ENCODE measurements around the gene PLD4.
A peak's percentile ranks its signal among the peaks of the same experiment; 100 is the strongest.

Gene PLD4

DNA sequence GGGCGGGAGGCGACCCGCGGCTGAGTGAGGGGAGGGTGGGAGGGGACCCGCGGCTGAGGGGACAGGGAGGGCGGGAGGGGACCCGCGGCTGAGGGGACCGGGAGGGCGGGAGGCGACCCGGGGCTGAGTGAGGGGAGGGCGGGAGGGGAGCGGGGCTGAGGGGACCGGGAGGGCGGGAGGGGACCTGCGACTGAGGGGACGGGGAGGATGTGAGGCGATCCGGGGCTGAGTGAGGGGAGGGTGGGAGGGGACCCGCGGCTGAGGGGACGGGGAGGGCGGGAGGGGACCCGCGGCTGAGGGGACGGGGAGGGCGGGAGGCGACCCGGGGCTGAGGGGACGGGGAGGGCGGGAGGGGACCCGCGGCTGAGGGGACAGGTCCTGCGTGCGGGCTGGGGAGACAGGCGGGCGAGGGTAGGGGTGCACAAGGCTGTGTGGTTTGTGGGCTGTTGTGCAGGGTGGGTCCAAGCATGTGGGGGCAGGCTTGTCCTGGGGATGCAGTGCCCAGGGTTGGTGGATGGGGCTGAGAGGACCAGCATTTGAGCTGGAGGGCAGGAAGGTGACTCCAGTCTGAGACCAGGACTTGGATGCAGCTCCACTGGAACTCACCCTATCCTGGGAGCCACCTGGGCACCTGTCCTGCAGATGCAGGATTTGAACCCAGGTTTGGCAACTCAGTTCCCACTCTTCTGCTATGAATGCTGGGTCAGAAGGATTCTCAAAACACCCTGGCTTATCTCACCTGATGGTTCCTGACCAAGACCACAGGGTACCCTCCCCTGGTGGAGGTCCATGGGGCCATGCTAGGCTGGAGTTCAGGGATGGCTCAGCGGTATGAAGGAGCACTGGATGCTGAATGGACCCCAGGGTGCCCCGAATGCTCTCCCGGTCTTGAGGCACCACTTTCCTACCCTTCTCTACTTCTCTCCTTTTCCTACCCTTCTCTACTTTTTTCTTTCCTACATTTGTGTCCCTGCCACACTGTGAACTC is 9.4 kb downstream of the PLD4 start:
- TF ChIP-seq, protein P1, sequence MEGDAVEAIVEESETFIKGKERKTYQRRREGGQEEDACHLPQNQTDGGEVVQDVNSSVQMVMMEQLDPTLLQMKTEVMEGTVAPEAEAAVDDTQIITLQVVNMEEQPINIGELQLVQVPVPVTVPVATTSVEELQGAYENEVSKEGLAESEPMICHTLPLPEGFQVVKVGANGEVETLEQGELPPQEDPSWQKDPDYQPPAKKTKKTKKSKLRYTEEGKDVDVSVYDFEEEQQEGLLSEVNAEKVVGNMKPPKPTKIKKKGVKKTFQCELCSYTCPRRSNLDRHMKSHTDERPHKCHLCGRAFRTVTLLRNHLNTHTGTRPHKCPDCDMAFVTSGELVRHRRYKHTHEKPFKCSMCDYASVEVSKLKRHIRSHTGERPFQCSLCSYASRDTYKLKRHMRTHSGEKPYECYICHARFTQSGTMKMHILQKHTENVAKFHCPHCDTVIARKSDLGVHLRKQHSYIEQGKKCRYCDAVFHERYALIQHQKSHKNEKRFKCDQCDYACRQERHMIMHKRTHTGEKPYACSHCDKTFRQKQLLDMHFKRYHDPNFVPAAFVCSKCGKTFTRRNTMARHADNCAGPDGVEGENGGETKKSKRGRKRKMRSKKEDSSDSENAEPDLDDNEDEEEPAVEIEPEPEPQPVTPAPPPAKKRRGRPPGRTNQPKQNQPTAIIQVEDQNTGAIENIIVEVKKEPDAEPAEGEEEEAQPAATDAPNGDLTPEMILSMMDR (IDR thresholded peaks at IDR 0.05; ENCODE audit: unreplicated experiment in 3 of 3) = no peak
- peak overlapping the region; percentile 74 to 83 (median 82) for H3K4me3 Mint-ChIP-seq
- no peaks in the 10 kb centered on the region for H3K36me3 Mint-ChIP-seq (ENCODE audit: low read depth)
- peaks cover 53% of the 10 kb centered on the region for H3K27me3 Mint-ChIP-seq (ENCODE audit: low read depth)
- H3K4me1 Mint-ChIP-seq = peaks cover 7% of the 10 kb centered on the region
- H3K9me3 Mint-ChIP-seq = no peaks in the 10 kb centered on the region
- peak overlapping the region; percentile 31 to 65 (median 59) for H3K27ac Mint-ChIP-seq

GRCh38 chr14:104935026-104935650 is 10.5 kb downstream of the PLD4 start:
- H3K27ac Mint-ChIP-seq = peak overlapping the region in 1 of 3 experiments; percentile 31
- peak overlapping the region; percentile 74 to 83 (median 82) for H3K4me3 Mint-ChIP-seq
- H3K4me1 Mint-ChIP-seq = peaks cover 7% of the 10 kb centered on the region
- no peaks in the 10 kb centered on the region for H3K36me3 Mint-ChIP-seq (ENCODE audit: low read depth)
- TF ChIP-seq, protein P1 (IDR thresholded peaks at IDR 0.05; ENCODE audit: unreplicated experiment in 3 of 3) = no peak
- no peaks in the 10 kb centered on the region for H3K9me3 Mint-ChIP-seq
- H3K27me3 Mint-ChIP-seq (ENCODE audit: low read depth) = peaks cover 59% of the 10 kb centered on the region

GRCh38 chr14:104935955-104936354 is 11.3 kb downstream of the PLD4 start:
- no peaks in the 10 kb centered on the region for H3K36me3 Mint-ChIP-seq (ENCODE audit: low read depth)
- TF ChIP-seq, protein P1 (IDR thresholded peaks at IDR 0.05; ENCODE audit: unreplicated experiment in 3 of 3) = no peak
- H3K4me1 Mint-ChIP-seq = peaks cover 7% of the 10 kb centered on the region
- peaks cover 60% of the 10 kb centered on the region for H3K27me3 Mint-ChIP-seq (ENCODE audit: low read depth)
- H3K4me3 Mint-ChIP-seq = peak overlapping the region in 1 of 3 experiments; percentile 54
- no peak overlapping the region for H3K27ac Mint-ChIP-seq
- H3K9me3 Mint-ChIP-seq = no peaks in the 10 kb centered on the region

- H3K9me3 Mint-ChIP-seq = no peaks in the 10 kb centered on the region
- TF ChIP-seq, protein P1 (IDR thresholded peaks at IDR 0.05; ENCODE audit: unreplicated experiment in 3 of 3) = no peak
Observed at GRCh38 chr14:104936361-104937155, 11.9 kb downstream of the PLD4 start.

GRCh38 chr14:104937161-104937560 is 12.5 kb downstream of the PLD4 start:
- TF ChIP-seq, protein P1 (IDR thresholded peaks at IDR 0.05; ENCODE audit: unreplicated experiment in 3 of 3) = no peak
- Mint-ChIP-seq H3K36me3 (ENCODE audit: low read depth) (no peaks in the 10 kb centered on the region), H3K9me3 (no peaks in the 10 kb centered on the region), H3K4me1 (peaks cover 7% of the 10 kb centered on the region), H3K27ac (no peak overlapping the region), H3K4me3 (no peak overlapping the region), H3K27me3 (ENCODE audit: low read depth) (peaks cover 51% of the 10 kb centered on the region)

More at GRCh38 chr14:104936361-104937155, 11.9 kb downstream of the PLD4 start:
- H3K27ac Mint-ChIP-seq = no peak overlapping the region
- H3K4me1 Mint-ChIP-seq = peaks cover 7% of the 10 kb centered on the region
- H3K27me3 Mint-ChIP-seq (ENCODE audit: low read depth) = peaks cover 55% of the 10 kb centered on the region
- no peaks in the 10 kb centered on the region for H3K36me3 Mint-ChIP-seq (ENCODE audit: low read depth)
- no peak overlapping the region for H3K4me3 Mint-ChIP-seq
